GM23248 (cell line): ENCODE results near the gene TRIP10.

Experiments
- EZH2 ChIP-seq: fragments of 200-600 bp; sonication (generic); IDR thresholded peaks from 2 replicates; pipeline ENCODE4 v1.6.1; 2018; ENCODE audit warnings: antibody characterized with exemption, mild to moderate bottlenecking; ENCODE audit not compliant: insufficient read depth, poor library complexity, severe bottlenecking
- EZH2phosphoT487 ChIP-seq: fragments of 200-600 bp; sonication (generic); IDR thresholded peaks from 2 replicates; pipeline ENCODE4 v1.6.1; 2018; ENCODE audit warnings: antibody characterized with exemption, moderate library complexity, mild to moderate bottlenecking, low read depth; ENCODE audit not compliant: insufficient read depth

- TF ChIP-seq EZH2 (no peak), EZH2phosphoT487 (no peak)
These were observed 45.8 kb upstream of the TRIP10 start for GRCh38 chr19:6693681-6694080.
